ENCODE measurements around the gene SHANK1. TPM values are rescaled to one million over a fixed set of nuclear protein-coding genes. Genes with fewer than 3 reads are reported as not detected.

SHANK1 gene
- total RNA-seq, 1 donor from 2014 or later = 14.0 TPM

DNA sequence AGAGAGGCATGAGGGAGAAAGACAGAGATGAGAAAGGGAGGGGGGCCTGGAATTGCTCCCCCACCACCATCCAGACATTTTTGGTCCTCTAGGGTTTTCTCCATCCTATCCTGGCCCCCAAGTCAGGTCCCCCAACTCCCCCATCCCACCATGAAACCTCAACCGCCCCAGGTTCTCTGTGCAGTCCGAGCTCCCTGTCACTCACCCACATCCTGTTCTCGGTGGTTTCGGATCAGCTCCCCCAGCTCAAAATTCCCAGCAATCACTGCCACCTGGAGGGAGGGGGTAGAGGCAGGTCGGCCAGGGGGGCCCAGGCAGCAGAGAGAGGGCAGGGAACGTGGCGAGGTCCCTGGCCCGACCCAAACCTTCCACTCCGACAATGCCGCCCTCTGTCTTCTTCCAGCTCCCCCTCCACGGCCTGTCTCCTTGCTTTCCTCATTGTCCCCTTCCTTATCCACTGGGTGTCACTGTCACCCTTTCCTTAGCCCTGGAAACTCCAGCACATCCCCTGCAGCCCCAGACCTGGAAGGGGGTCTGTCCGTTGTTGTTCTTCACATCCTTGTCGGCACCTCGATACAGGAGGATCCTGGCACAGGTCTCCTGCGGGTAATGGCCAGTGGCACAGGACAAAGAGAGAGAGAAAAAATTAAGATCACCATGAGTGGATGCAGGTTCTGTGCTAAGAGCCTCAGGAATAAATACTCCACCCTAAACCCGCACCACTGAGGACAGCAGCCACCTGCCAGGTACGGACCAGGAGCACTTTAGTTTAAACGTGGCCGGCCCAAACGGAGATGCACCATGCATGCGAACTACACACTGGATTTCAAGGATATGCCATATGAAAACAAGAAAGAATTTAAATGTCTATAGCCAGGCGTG is 15.4 kb downstream of the SHANK1 start:
- Mint-ChIP-seq H3K36me3 (no peaks in the 10 kb centered on the region), H3K4me1 (no peaks in the 10 kb centered on the region), H3K27ac (no peak overlapping the region), H3K4me3 (no peak overlapping the region), H3K27me3 (ENCODE audit: low read depth) (peaks cover 79% of the 10 kb centered on the region), H3K9me3 (no peaks in the 10 kb centered on the region)
- TF ChIP-seq CTCF (IDR thresholded peaks at IDR 0.05; ENCODE audit: unreplicated experiment) = no peak
- DNase-seq (ENCODE audit: low spot score in 2 of 2, unreplicated experiment in 2 of 2) = no peak

GRCh38 chr19:50702871-50703829 is 16.5 kb downstream of the SHANK1 start:
- no peaks in the 10 kb centered on the region for H3K9me3 Mint-ChIP-seq
- no peaks in the 10 kb centered on the region for H3K4me1 Mint-ChIP-seq
- H3K27ac Mint-ChIP-seq = no peak overlapping the region
- H3K4me3 Mint-ChIP-seq = no peak overlapping the region
- TF ChIP-seq CTCF (IDR thresholded peaks at IDR 0.05; ENCODE audit: unreplicated experiment) = no peak
- H3K36me3 Mint-ChIP-seq = no peaks in the 10 kb centered on the region
- no peak for DNase-seq (ENCODE audit: low spot score in 2 of 2, unreplicated experiment in 2 of 2)
- H3K27me3 Mint-ChIP-seq (ENCODE audit: low read depth) = peaks cover 83% of the 10 kb centered on the region

- Mint-ChIP-seq H3K27ac (no peak overlapping the region), H3K4me1 (no peaks in the 10 kb centered on the region), H3K9me3 (no peaks in the 10 kb centered on the region), H3K36me3 (no peaks in the 10 kb centered on the region), H3K27me3 (ENCODE audit: low read depth) (peaks cover 84% of the 10 kb centered on the region), H3K4me3 (no peak overlapping the region)
- no peak for TF ChIP-seq CTCF (IDR thresholded peaks at IDR 0.05; ENCODE audit: unreplicated experiment)
- no peak for DNase-seq (ENCODE audit: low spot score in 2 of 2, unreplicated experiment in 2 of 2)
These were observed 17.3 kb downstream of the SHANK1 start for GRCh38 chr19:50702158-50702870.

GRCh38 chr19:50701367-50701985 is 18.1 kb downstream of the SHANK1 start:
- no peak for DNase-seq (ENCODE audit: low spot score in 2 of 2, unreplicated experiment in 2 of 2)
- Mint-ChIP-seq H3K36me3 (no peaks in the 10 kb centered on the region), H3K9me3 (no peaks in the 10 kb centered on the region), H3K27ac (no peak overlapping the region), H3K4me3 (no peak overlapping the region), H3K4me1 (no peaks in the 10 kb centered on the region), H3K27me3 (ENCODE audit: low read depth) (peaks cover 86% of the 10 kb centered on the region)
- no peak for TF ChIP-seq CTCF (IDR thresholded peaks at IDR 0.05; ENCODE audit: unreplicated experiment)
